K562 (cell line): ENCODE data around the gene CD40. TPM values are rescaled to one million over a fixed set of nuclear protein-coding genes. Genes with fewer than 3 reads are reported as not detected.

Experiments
- ATAC-seq: fragments of 200-7000 bp; cut with Tn5 transposase; 3 replicates; pipeline ENCODE4 v1.9.1; 2020; ENCODE audit warnings: moderate library complexity
- BruUV-seq: library from RNA; stranded (reverse); fragments of 400-500 nt; replicated peaks from 2 replicates; lab custom pipeline; 2021; lab: Mats Ljungman, UMichigan
- CTCF ChIA-PET: fragments of 300-600 bp; formaldehyde crosslinking; extraction: SDS; loops from one replicate; lab custom pipeline; 2021; ENCODE audit warnings: low intra/inter-chr PET ratio; lab: Yijun Ruan, JAX
- POLR2A ChIA-PET: fragments of 300-600, 350-650 bp; sonication (Branson Sonifier 250); formaldehyde crosslinking; extraction: SDS; loops from one replicate; lab custom pipeline; 2021; ENCODE audit warnings: antibody characterized with exemption, inconsistent platforms; lab: Yijun Ruan, JAX
- DNase-seq, 4 experiments: peaks; one replicate each; pipeline versions ENCODE4 v3.0.0 to v3.0.0-alpha.2; 2011 to 2018; ENCODE audit warnings: low spot score in 3 of 4, mixed read lengths in 3 of 4; ENCODE audit errors: extremely low read depth in 1 of 4
- FAIRE-seq: peaks from 2 replicates; lab custom pipeline; 2011; peaks lifted over from hg19 to GRCh38; lab: Jason Lieb, UNC
- H2AFZ ChIP-seq: 2 replicates; pipeline ENCODE4 v1.6.0; 2011; ENCODE audit warnings: low read depth, low read length, control low read depth, inconsistent platforms
- H3K27ac ChIP-seq: fragments of 200-600 bp; 3 replicates; pipeline ENCODE4 v1.8.0; 2011; ENCODE audit warnings: low read depth, mild to moderate bottlenecking, control low read depth, inconsistent platforms, low read length, moderate library complexity, mixed read lengths; ENCODE audit errors: extremely low read depth
- H3K27me3 ChIP-seq, 2 experiments: fragments of 300-600 bp in 1 of 2; 2 replicates in 1 of 2; 3 replicates in 1 of 2; pipeline versions ENCODE4 v1.6.0 to v1.8.0; 2011; ENCODE audit warnings: inconsistent platforms in 2 of 2, low read length in 2 of 2, mild to moderate bottlenecking in 1 of 2, mixed read lengths in 1 of 2, moderate library complexity in 1 of 2; ENCODE audit not compliant: control insufficient read depth in 2 of 2, insufficient read depth in 2 of 2
- H3K36me3 ChIP-seq: fragments of 300-600 bp; 3 replicates; pipeline ENCODE4 v1.8.0; 2011; ENCODE audit warnings: mild to moderate bottlenecking, low read length, inconsistent platforms; ENCODE audit not compliant: control insufficient read depth, insufficient read depth
- H3K4me1 ChIP-seq, 2 experiments: fragments of 200-600 bp in 1 of 2; replicated peaks in 1 of 2; 2 replicates in 1 of 2; 3 replicates in 1 of 2; pipeline versions ENCODE4 v1.5.1 to v1.8.0; 2011; ENCODE audit warnings: inconsistent platforms in 2 of 2, low read length in 2 of 2, mild to moderate bottlenecking in 1 of 2, mixed read lengths in 1 of 2, moderate library complexity in 1 of 2; ENCODE audit not compliant: control insufficient read depth in 2 of 2, insufficient read depth in 2 of 2
- H3K4me2 ChIP-seq: 2 replicates; pipeline ENCODE4 v1.6.1; 2011; ENCODE audit warnings: low read length, control low read depth, inconsistent platforms, mixed read lengths; ENCODE audit not compliant: insufficient read depth
- H3K4me3 ChIP-seq: fragments of 200-600 bp; sonication (generic), shearing (Covaris generic); 2 replicates; pipeline ENCODE4 v1.5.1; 2016; ENCODE audit warnings: control low read depth, inconsistent platforms
- H3K79me2 ChIP-seq: fragments of 200-600 bp; 3 replicates; pipeline ENCODE4 v1.8.0; 2011; ENCODE audit warnings: low read length, inconsistent platforms; ENCODE audit not compliant: control insufficient read depth, insufficient read depth
- H3K9ac ChIP-seq, 2 experiments: 2 replicates each; pipeline versions ENCODE4 v1.6.0 to v1.6.1; 2011; ENCODE audit warnings: low read depth in 2 of 2, low read length in 2 of 2, control low read depth in 1 of 2, inconsistent platforms in 1 of 2, mild to moderate bottlenecking in 1 of 2, mixed read lengths in 1 of 2; ENCODE audit not compliant: insufficient read depth in 1 of 2
- H3K9me1 ChIP-seq: one replicate; pipeline ENCODE4 v1.6.0; 2011; ENCODE audit warnings: inconsistent platforms, mild to moderate bottlenecking, low read length, moderate library complexity; ENCODE audit not compliant: control insufficient read depth, insufficient read depth
- H3K9me3 ChIP-seq: replicated peaks from 2 replicates; pipeline ENCODE4 v1.5.1; 2011; ENCODE audit warnings: low read depth, low read length, inconsistent platforms; ENCODE audit not compliant: control insufficient read depth, insufficient read depth
- H4K20me1 ChIP-seq: replicated peaks from 2 replicates; pipeline ENCODE4 v1.6.1; 2011; ENCODE audit warnings: low read length, inconsistent platforms, mixed read lengths; ENCODE audit not compliant: control insufficient read depth, insufficient read depth
- ATF1 ChIP-seq, 2 experiments: fragments of 450-650 bp in 1 of 2; IDR thresholded peaks; 2 replicates each; pipeline ENCODE4 v1.6.1; 2016; ENCODE audit warnings: missing compliant biosample characterization in 1 of 2, missing genetic modification characterization in 1 of 2
- ATF3 ChIP-seq, 2 experiments: fragments of 450-650 bp in 1 of 2; sonication (generic) in 1 of 2; formaldehyde crosslinking in 1 of 2; IDR thresholded peaks in 1 of 2; conservative IDR thresholded peaks in 1 of 2; 2 replicates each; pipeline versions ENCODE4 v1.6.1 to v1.8.1; 2016 to 2023; ENCODE audit warnings: mild to moderate bottlenecking in 2 of 2, moderate library complexity in 2 of 2, inconsistent platforms in 1 of 2, missing genetic modification reagents in 1 of 2
- ATF7 ChIP-seq: fragments of 450-650 bp; IDR thresholded peaks from 2 replicates; pipeline ENCODE4 v1.7.1; 2014; ENCODE audit warnings: mild to moderate bottlenecking, moderate library complexity
- CHD2 ChIP-seq: IDR thresholded peaks from 2 replicates; pipeline ENCODE4 v1.6.1; 2011; ENCODE audit warnings: low read depth, low read length
- DIDO1 ChIP-seq: fragments of 450-650 bp; IDR thresholded peaks from 2 replicates; pipeline ENCODE4 v1.6.1; 2016; ENCODE audit warnings: low read depth, missing biosample characterization, missing genetic modification characterization
- MEF2D ChIP-seq: conservative IDR thresholded peaks from 2 replicates; pipeline ENCODE4 v1.6.1; 2016; ENCODE audit warnings: low read depth, missing genetic modification characterization, missing compliant biosample characterization
- RFX1 ChIP-seq: fragments of 450-650 bp; IDR thresholded peaks from 2 replicates; pipeline ENCODE4 v1.6.1; 2016; ENCODE audit warnings: mild to moderate bottlenecking, moderate library complexity
- WGBS: fragments of 100-300 bp; shearing (Covaris generic); methylation state at CpG from one replicate; pipeline ENCODE4 v1.1.6; 2016; ENCODE audit warnings: low coverage, mixed read lengths; ENCODE audit not compliant: insufficient coverage; ENCODE audit errors: missing lambda C conversion rate; 5-methylcytosine and 5-hydroxymethylcytosine counted together
- in situ Hi-C: fragments of 300-500 bp; cut with MboI; formaldehyde crosslinking; loops from 4 replicates; pipeline ENCODE4 v1.15.0; 2018; ENCODE audit warnings: inconsistent platforms, mixed read lengths
- intact Hi-C: fragments of 100-400 bp; cut with micrococcal nuclease; formaldehyde crosslinking; loops from 2 replicates; pipeline ENCODE4 v1.14.2; 2022
- polyA plus RNA-seq, 8 experiments: library from polyadenylated mRNA; depleted of rRNA in 4 of 8; stranded (reverse) in 5 of 8; unstranded in 3 of 8; fragments of >200 nt; fragmentation: Nextera tagmentation in 2 of 8; fragmentation: Illumina TruSeq in 1 of 8; extraction: Ambion mirVana in 2 of 8; extraction: Trizol in 1 of 8; gene quantifications; 2 replicates each; pipeline versions ENCODE4 v1.2.1 to v1.2.3, GENCODE V29; 2011 to 2014; ENCODE audit warnings: inconsistent platforms in 1 of 8, missing spikeins in 1 of 8
- total RNA-seq, 7 experiments: library from RNA; depleted of rRNA in 6 of 7; stranded (reverse); fragments of >200 nt in 6 of 7; fragmentation: Illumina TruSeq in 2 of 7; extraction: Trizol in 2 of 7; gene quantifications; 2 replicates each; pipeline versions ENCODE4 v1.2.1 to v1.2.3, GENCODE V29; 2011 to 2021; ENCODE audit warnings: low replicate concordance in 1 of 7

Gene CD40
- total and polyA plus RNA-seq, 9 of the 15 experiments (the other 6 are each of a cell fraction or from before 2014, with no cell fraction given), result 0.76 to 3.7 (median 1.6) TPM

GRCh38 chr20:46102940-46103339 is 15.2 kb upstream of the CD40 start:
- intact Hi-C loops, result no loop called here
- CTCF ChIA-PET, result no interaction called here
- Histone ChIP-seq H3K36me3 (no peaks in the 10 kb centered on the region), H3K27me3 (peaks cover 38 to 46% of the 10 kb centered on the region in 2 experiments), H4K20me1 (no peaks in the 10 kb centered on the region), H3K79me2 (no peaks in the 10 kb centered on the region), H2AFZ (no peak overlapping the region), H3K9ac (no peak overlapping the region), H3K4me3 (no peak overlapping the region), H3K9me1 (no peaks in the 10 kb centered on the region), H3K9me3 (no peaks in the 10 kb centered on the region; the same call in 1 of the 2 replicates), H3K27ac (no peak overlapping the region), H3K4me1 (peaks cover 0 to 6% of the 10 kb centered on the region in 2 experiments; a peak in 1 of 5 replicates), H3K4me2 (no peak overlapping the region)
- FAIRE-seq (no peak), DNase-seq (no peak), ATAC-seq (no peak)
- BruUV-seq, result no TSS peak
- in situ Hi-C loops, result no loop called here
- 10% methylated on average over 3 of the region's 3 CpGs for WGBS
- TF ChIP-seq RFX1, result no peak
- TF ChIP-seq DIDO1 (tag), result no peak
- TF ChIP-seq ATF7, result peak; percentile 35; the same call in 1 of the 2 replicates
- no peak for TF ChIP-seq ATF1 (CRISPR knock-in tag; IDR thresholded peaks at IDR 0.05)
- peak; percentile 28; the same call in 1 of the 2 replicates for TF ChIP-seq ATF1 (tag; IDR thresholded peaks at IDR 0.05)
- no peak for TF ChIP-seq CHD2
- peak; percentile 44; the same call in 1 of the 2 replicates for TF ChIP-seq ATF3 (IDR thresholded peaks at IDR 0.05)
- TF ChIP-seq ATF3 (CRISPR knock-in tag; conservative IDR thresholded peaks at IDR 0.05), result no peak
- no peak for TF ChIP-seq MEF2D
- POLR2A ChIA-PET, result interaction anchor here (0.7 kb wide), 1 partner anchor 1255 kb away, joined by 3 read pairs; no protein-coding TSS in a partner anchor
